ENCODE measurements around the gene PHF20.

The PHF20 gene

DNA sequence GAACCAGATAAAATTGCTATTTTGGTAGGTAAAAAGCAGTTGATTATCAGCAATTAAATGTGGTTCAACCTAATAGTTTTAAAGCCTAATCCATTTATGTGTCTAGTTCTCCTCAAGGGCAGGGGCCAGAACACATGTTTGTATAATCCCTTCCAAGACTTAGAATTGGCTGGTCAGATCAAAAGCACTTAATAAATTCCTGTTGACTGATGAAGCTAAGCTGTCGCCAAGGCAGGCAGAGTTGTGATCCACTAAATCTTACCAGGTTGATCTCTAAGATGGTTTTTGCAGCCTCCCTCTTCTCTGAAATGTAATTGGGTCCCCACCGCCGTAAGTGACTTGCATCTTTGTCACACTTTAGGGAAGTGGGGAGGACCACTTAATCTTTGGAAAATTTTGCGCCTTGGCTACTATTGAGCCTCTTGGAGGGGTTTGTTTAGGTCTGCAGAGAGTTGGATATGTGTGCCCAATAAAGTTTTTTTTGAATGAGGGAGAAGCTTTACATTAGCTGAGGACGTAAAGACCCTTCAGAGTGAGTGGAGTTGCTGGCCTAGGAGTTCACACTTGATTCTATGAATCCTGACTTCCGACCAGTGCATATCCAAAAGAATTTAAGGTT, 65.9 kb downstream of the PHF20 start:
- Histone ChIP-seq H3K9me3 (ENCODE audit: insufficient read depth, low read depth, low read length) (no peaks in the 10 kb centered on the region), H3K9ac (ENCODE audit: low read length) (no peak overlapping the region), H4K8ac (ENCODE audit: low read depth, low read length) (no peak overlapping the region), H3K79me2 (ENCODE audit: control insufficient read depth, insufficient read depth, low read length, poor library complexity) (peaks cover 2% of the 10 kb centered on the region), H3K14ac (ENCODE audit: low read length) (no peak overlapping the region), H3K27me3 (ENCODE audit: insufficient read depth, low read length) (no peaks in the 10 kb centered on the region), H3K27ac (ENCODE audit: low read depth, low read length) (no peak overlapping the region), H3K23ac (ENCODE audit: low read length) (no peak overlapping the region), H2BK120ac (ENCODE audit: insufficient read depth, low read length, poor library complexity) (no peak overlapping the region), H4K91ac (ENCODE audit: low read depth, low read length) (no peak overlapping the region), H2AFZ (ENCODE audit: insufficient read depth, low read length, poor library complexity) (no peak overlapping the region), H3K79me1 (ENCODE audit: low read length) (no peaks in the 10 kb centered on the region), H3K4me3 (ENCODE audit: low read depth, low read length) (no peak overlapping the region), H3K4ac (ENCODE audit: low read depth, low read length) (no peak overlapping the region), H3K18ac (ENCODE audit: low read length) (no peak overlapping the region), H2BK12ac (ENCODE audit: low read length) (no peak overlapping the region), H3K4me2 (ENCODE audit: low read length) (no peak overlapping the region), H2AK5ac (ENCODE audit: low read length) (no peak overlapping the region), H4K12ac (ENCODE audit: low read depth, low read length) (no peak overlapping the region), H3K36me3 (ENCODE audit: control insufficient read depth in 1 of 2, insufficient read depth in 2 of 2, low read length in 2 of 2) (peaks cover under 1 to 3% of the 10 kb centered on the region in 2 experiments), H3K4me1 (ENCODE audit: control insufficient read depth in 1 of 2, insufficient read depth in 2 of 2, low read length in 2 of 2) (no peaks in the 10 kb centered on the region), H2BK5ac (ENCODE audit: low read depth, low read length, poor library complexity) (no peak overlapping the region)
- DNase-seq, result no peak
- WGBS (ENCODE audit: extremely low coverage, insufficient coverage, insufficient read length), result no CpG with 5 or more reads among the region's 6 CpGs

DNA sequence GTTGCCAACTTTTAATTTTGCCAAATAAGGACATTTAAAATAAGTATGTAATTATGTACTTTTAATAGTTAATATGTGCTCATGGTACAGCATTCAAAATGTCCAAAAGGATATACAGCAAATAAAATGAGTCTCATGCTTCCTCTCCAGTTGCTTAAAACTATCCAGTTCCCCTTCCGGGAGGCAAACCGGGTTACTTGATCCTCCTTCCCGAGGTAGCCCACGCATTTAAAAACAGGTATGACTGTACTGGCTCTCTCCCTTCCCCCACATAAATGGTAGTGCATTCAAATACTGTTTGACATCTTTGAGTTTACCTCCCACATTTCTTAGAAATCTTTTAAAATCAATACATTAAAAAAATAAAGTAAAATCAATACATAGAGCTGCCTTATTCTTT, 66.4 kb downstream of the PHF20 start:
- peaks cover 2% of the 10 kb centered on the region for H3K9me3 ChIP-seq (ENCODE audit: insufficient read depth, low read depth, low read length)
- WGBS (ENCODE audit: extremely low coverage, insufficient coverage, insufficient read length), result no CpG with 5 or more reads among the region's 4 CpGs
- no peaks in the 10 kb centered on the region for H3K27me3 ChIP-seq (ENCODE audit: insufficient read depth, low read length)
- H4K8ac ChIP-seq (ENCODE audit: low read depth, low read length), result no peak overlapping the region
- H3K79me1 ChIP-seq (ENCODE audit: low read length), result no peaks in the 10 kb centered on the region
- no peak overlapping the region for H2BK120ac ChIP-seq (ENCODE audit: insufficient read depth, low read length, poor library complexity)
- no peak overlapping the region for H2AK5ac ChIP-seq (ENCODE audit: low read length)
- H4K91ac ChIP-seq (ENCODE audit: low read depth, low read length), result no peak overlapping the region
- no peak overlapping the region for H4K12ac ChIP-seq (ENCODE audit: low read depth, low read length)
- no peak overlapping the region for H3K14ac ChIP-seq (ENCODE audit: low read length)
- H2BK12ac ChIP-seq (ENCODE audit: low read length), result no peak overlapping the region
- no peak for DNase-seq
- no peak overlapping the region for H3K18ac ChIP-seq (ENCODE audit: low read length)
- no peak overlapping the region for H3K4me3 ChIP-seq (ENCODE audit: low read depth, low read length)
- no peak overlapping the region for H2AFZ ChIP-seq (ENCODE audit: insufficient read depth, low read length, poor library complexity)
- H3K36me3 ChIP-seq (ENCODE audit: control insufficient read depth in 1 of 2, insufficient read depth in 2 of 2, low read length in 2 of 2), result peaks cover 5 to 7% of the 10 kb centered on the region in 2 experiments
- no peak overlapping the region for H3K9ac ChIP-seq (ENCODE audit: low read length)
- no peak overlapping the region for H3K4me2 ChIP-seq (ENCODE audit: low read length)
- H3K4me1 ChIP-seq (ENCODE audit: control insufficient read depth in 1 of 2, insufficient read depth in 2 of 2, low read length in 2 of 2), result no peaks in the 10 kb centered on the region
- H3K27ac ChIP-seq (ENCODE audit: low read depth, low read length), result no peak overlapping the region
- no peak overlapping the region for H3K4ac ChIP-seq (ENCODE audit: low read depth, low read length)
- H2BK5ac ChIP-seq (ENCODE audit: low read depth, low read length, poor library complexity), result no peak overlapping the region
- H3K79me2 ChIP-seq (ENCODE audit: control insufficient read depth, insufficient read depth, low read length, poor library complexity), result peaks cover 2% of the 10 kb centered on the region
- H3K23ac ChIP-seq (ENCODE audit: low read length), result no peak overlapping the region

DNA sequence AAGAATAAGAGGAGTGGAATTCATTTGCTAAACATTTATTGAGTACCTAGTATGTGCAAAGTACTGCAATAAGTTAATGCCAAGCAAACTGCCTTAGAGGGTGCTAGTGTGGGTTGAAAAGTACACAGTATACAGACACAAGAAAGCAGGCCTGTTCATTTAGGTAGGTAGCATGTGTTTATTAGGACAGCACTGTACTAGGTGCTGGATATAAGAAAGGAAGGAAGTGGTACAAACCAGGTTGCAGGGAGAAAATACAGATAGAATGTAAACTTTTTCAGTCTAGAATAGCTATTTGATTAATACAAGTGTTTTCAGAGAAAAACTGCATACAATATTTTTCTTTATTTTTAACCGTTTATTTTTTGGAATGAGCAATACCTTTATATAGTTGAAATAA, 68.1 kb downstream of the PHF20 start:
- Histone ChIP-seq H2AK5ac (ENCODE audit: low read length) (no peak overlapping the region), H2BK120ac (ENCODE audit: insufficient read depth, low read length, poor library complexity) (no peak overlapping the region), H3K4me2 (ENCODE audit: low read length) (no peak overlapping the region), H3K14ac (ENCODE audit: low read length) (no peak overlapping the region), H3K9ac (ENCODE audit: low read length) (no peak overlapping the region), H2BK5ac (ENCODE audit: low read depth, low read length, poor library complexity) (no peak overlapping the region), H3K4ac (ENCODE audit: low read depth, low read length) (no peak overlapping the region), H2BK12ac (ENCODE audit: low read length) (no peak overlapping the region), H2AFZ (ENCODE audit: insufficient read depth, low read length, poor library complexity) (no peak overlapping the region), H4K91ac (ENCODE audit: low read depth, low read length) (no peak overlapping the region), H3K4me1 (ENCODE audit: control insufficient read depth in 1 of 2, insufficient read depth in 2 of 2, low read length in 2 of 2) (no peaks in the 10 kb centered on the region), H3K27ac (ENCODE audit: low read depth, low read length) (no peak overlapping the region), H3K4me3 (ENCODE audit: low read depth, low read length) (no peak overlapping the region), H3K18ac (ENCODE audit: low read length) (no peak overlapping the region), H4K8ac (ENCODE audit: low read depth, low read length) (no peak overlapping the region), H3K79me1 (ENCODE audit: low read length) (no peaks in the 10 kb centered on the region), H3K9me3 (ENCODE audit: insufficient read depth, low read depth, low read length) (peaks cover 4% of the 10 kb centered on the region), H4K12ac (ENCODE audit: low read depth, low read length) (no peak overlapping the region), H3K36me3 (ENCODE audit: control insufficient read depth in 1 of 2, insufficient read depth in 2 of 2, low read length in 2 of 2) (peaks cover 11 to 14% of the 10 kb centered on the region in 2 experiments), H3K23ac (ENCODE audit: low read length) (no peak overlapping the region), H3K27me3 (ENCODE audit: insufficient read depth, low read length) (no peaks in the 10 kb centered on the region), H3K79me2 (ENCODE audit: control insufficient read depth, insufficient read depth, low read length, poor library complexity) (peaks cover 2% of the 10 kb centered on the region)
- DNase-seq, result no peak
- no CpG with 5 or more reads among the region's 1 CpG for WGBS (ENCODE audit: extremely low coverage, insufficient coverage, insufficient read length)

DNA sequence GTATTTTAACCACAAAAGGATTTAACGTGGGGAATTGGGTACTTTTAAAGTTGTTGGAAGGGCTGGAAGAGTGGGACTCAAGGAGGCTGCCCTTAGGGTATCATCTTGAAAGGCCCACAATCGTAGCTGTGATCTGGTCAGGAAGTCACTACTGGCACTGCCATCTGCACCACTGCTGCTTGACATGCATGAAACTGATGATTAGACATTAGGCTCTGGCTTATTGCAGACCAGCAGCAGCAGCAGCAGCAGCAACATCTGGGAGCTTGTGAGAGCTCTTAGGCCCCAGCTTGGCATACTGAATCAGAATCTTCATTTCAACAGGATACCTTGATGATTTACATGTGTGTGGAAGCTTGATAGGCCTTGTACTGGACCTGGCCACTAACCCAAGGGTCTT, 68.6 kb downstream of the PHF20 start:
- no peak overlapping the region for H3K14ac ChIP-seq (ENCODE audit: low read length)
- H3K18ac ChIP-seq (ENCODE audit: low read length), result no peak overlapping the region
- H4K12ac ChIP-seq (ENCODE audit: low read depth, low read length), result no peak overlapping the region
- H2BK120ac ChIP-seq (ENCODE audit: insufficient read depth, low read length, poor library complexity), result no peak overlapping the region
- no peak overlapping the region for H2AK5ac ChIP-seq (ENCODE audit: low read length)
- H3K9me3 ChIP-seq (ENCODE audit: insufficient read depth, low read depth, low read length), result peaks cover 4% of the 10 kb centered on the region
- no peak for DNase-seq
- H3K79me2 ChIP-seq (ENCODE audit: control insufficient read depth, insufficient read depth, low read length, poor library complexity), result peaks cover 2% of the 10 kb centered on the region
- no peak overlapping the region for H2BK12ac ChIP-seq (ENCODE audit: low read length)
- H3K9ac ChIP-seq (ENCODE audit: low read length), result no peak overlapping the region
- H3K27ac ChIP-seq (ENCODE audit: low read depth, low read length), result no peak overlapping the region
- H3K4me1 ChIP-seq (ENCODE audit: control insufficient read depth in 1 of 2, insufficient read depth in 2 of 2, low read length in 2 of 2), result no peaks in the 10 kb centered on the region
- no peak overlapping the region for H3K23ac ChIP-seq (ENCODE audit: low read length)
- no peak overlapping the region for H2BK5ac ChIP-seq (ENCODE audit: low read depth, low read length, poor library complexity)
- WGBS (ENCODE audit: extremely low coverage, insufficient coverage, insufficient read length), result no CpG with 5 or more reads among the region's 2 CpGs
- no peak overlapping the region for H3K4me2 ChIP-seq (ENCODE audit: low read length)
- no peaks in the 10 kb centered on the region for H3K79me1 ChIP-seq (ENCODE audit: low read length)
- peaks cover 11 to 14% of the 10 kb centered on the region in 2 experiments for H3K36me3 ChIP-seq (ENCODE audit: control insufficient read depth in 1 of 2, insufficient read depth in 2 of 2, low read length in 2 of 2)
- H3K27me3 ChIP-seq (ENCODE audit: insufficient read depth, low read length), result no peaks in the 10 kb centered on the region
- H2AFZ ChIP-seq (ENCODE audit: insufficient read depth, low read length, poor library complexity), result no peak overlapping the region
- H4K8ac ChIP-seq (ENCODE audit: low read depth, low read length), result no peak overlapping the region
- no peak overlapping the region for H3K4ac ChIP-seq (ENCODE audit: low read depth, low read length)
- no peak overlapping the region for H3K4me3 ChIP-seq (ENCODE audit: low read depth, low read length)
- no peak overlapping the region for H4K91ac ChIP-seq (ENCODE audit: low read depth, low read length)
